BE2C (cell line): ENCODE results near the gene LY86.
"Not testable (repeated sequence)": the region's sequence is repeated elsewhere in the genome, so short reads cannot be mapped to it uniquely, and the experiment has no call there.

ENCODE experiments used
- DNase-seq: peaks from one replicate; pipeline ENCODE4 v3.0.0-alpha.2; 2020
- H3K27me3 ChIP-seq: fragments of 250-450 bp; sonication (Bioruptor Pico); 2 replicates; pipeline ENCODE4 v1.5.1; 2020; ENCODE audit warnings: mild to moderate bottlenecking
- H3K36me3 ChIP-seq: fragments of 250-450 bp; sonication (Bioruptor Pico); 2 replicates; pipeline ENCODE4 v1.5.1; 2020; ENCODE audit warnings: mild to moderate bottlenecking
- H3K4me1 ChIP-seq: fragments of 250-450 bp; sonication (Bioruptor Pico); 2 replicates; pipeline ENCODE4 v1.5.1; 2020
- H3K4me3 ChIP-seq: 2 replicates; pipeline ENCODE4 v1.5.1; 2011; ENCODE audit warnings: low read depth, low read length
- H3K9me3 ChIP-seq: fragments of 250-450 bp; sonication (Bioruptor Pico); 2 replicates; pipeline ENCODE4 v1.5.1; 2020
- TF ChIP-seq, protein P1 (sequence below): IDR thresholded peaks from 2 replicates; pipeline ENCODE4 v1.5.1; 2012; ENCODE audit warnings: mild to moderate bottlenecking, low read depth, low read length

The LY86 gene

DNA sequence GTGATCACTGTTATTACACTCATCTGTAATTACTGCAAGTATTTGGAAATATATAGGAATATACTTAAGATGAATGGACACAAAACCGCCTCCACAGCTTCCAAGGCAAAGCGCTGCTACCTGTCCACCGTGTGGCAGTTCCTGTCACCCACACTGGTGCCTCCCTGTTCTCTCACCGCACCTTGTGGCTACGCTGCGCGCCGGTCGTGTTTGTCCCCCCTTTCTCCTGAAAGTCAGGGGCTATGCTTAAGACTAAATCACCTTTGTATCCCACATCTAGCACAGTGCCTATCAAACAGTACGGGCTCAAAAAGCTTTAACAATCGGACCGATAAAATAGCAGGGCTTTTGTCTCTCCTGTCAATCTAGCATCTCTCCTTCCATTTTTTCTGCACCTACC, 23.0 kb downstream of the LY86 start:
- Histone ChIP-seq H3K9me3 (no peaks in the 10 kb centered on the region), H3K27me3 (no peaks in the 10 kb centered on the region), H3K4me3 (no peak overlapping the region), H3K36me3 (no peaks in the 10 kb centered on the region), H3K4me1 (no peaks in the 10 kb centered on the region)
- TF ChIP-seq, protein P1, sequence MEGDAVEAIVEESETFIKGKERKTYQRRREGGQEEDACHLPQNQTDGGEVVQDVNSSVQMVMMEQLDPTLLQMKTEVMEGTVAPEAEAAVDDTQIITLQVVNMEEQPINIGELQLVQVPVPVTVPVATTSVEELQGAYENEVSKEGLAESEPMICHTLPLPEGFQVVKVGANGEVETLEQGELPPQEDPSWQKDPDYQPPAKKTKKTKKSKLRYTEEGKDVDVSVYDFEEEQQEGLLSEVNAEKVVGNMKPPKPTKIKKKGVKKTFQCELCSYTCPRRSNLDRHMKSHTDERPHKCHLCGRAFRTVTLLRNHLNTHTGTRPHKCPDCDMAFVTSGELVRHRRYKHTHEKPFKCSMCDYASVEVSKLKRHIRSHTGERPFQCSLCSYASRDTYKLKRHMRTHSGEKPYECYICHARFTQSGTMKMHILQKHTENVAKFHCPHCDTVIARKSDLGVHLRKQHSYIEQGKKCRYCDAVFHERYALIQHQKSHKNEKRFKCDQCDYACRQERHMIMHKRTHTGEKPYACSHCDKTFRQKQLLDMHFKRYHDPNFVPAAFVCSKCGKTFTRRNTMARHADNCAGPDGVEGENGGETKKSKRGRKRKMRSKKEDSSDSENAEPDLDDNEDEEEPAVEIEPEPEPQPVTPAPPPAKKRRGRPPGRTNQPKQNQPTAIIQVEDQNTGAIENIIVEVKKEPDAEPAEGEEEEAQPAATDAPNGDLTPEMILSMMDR = no peak
- DNase-seq = no peak

DNA sequence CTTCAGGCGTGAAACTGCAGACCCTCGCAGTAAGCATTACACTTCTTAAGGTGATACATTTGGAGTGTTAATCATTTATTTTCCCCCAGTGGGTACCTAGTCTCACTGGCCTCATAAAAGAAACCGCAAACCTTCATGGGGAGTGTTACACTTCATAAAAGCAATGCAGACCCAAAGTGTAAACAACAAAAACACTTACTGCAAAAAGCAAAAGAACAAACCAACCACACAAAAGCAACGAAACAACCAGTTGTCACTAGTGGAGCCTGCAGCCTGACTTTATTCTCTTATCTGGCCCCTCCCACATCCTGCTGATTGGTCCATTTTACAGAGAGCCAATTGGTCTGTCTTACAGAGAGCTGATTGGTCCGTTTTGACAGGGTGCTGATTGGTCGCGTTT, 23.8 kb downstream of the LY86 start:
- no peaks in the 10 kb centered on the region for H3K9me3 ChIP-seq
- no peaks in the 10 kb centered on the region for H3K36me3 ChIP-seq
- no peaks in the 10 kb centered on the region for H3K27me3 ChIP-seq
- no peak overlapping the region for H3K4me3 ChIP-seq
- no peaks in the 10 kb centered on the region for H3K4me1 ChIP-seq
- no peak for DNase-seq
- TF ChIP-seq, protein P1 = no peak

DNA sequence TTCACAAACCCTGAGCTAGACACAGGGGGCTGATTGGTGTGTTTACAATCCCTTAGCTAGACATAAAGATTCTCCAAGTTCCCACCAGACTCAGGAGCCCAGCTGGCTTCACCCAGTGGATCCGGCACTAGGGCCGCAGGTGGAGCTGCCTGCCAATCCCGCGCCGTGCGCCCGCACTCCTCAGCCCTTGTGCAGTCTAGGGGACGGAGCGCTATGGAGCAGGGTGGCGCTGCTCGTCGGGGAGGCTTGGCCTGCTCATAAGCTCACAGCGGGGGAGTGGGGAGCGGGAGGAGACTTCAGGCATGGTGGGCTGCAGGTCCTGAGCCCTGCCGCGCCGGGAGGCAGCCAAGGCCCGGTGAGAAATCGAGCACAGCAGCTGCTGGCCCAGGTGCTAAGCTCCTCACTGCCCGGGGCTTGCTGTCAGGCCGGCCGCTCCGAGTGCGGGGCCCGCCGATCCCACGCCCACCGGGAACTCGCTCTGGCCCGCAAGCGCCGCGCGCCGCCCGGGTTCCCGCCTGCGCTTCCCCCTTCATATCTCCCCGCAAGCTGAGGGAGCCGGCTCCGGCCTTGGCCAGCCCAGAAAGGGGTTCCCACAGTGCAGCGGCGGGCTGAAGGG, 24.7 kb downstream of the LY86 start:
- not testable (repeated sequence) for H3K9me3 ChIP-seq, H3K36me3 ChIP-seq, DNase-seq, H3K4me1 ChIP-seq, H3K4me3 ChIP-seq, H3K27me3 ChIP-seq

DNA sequence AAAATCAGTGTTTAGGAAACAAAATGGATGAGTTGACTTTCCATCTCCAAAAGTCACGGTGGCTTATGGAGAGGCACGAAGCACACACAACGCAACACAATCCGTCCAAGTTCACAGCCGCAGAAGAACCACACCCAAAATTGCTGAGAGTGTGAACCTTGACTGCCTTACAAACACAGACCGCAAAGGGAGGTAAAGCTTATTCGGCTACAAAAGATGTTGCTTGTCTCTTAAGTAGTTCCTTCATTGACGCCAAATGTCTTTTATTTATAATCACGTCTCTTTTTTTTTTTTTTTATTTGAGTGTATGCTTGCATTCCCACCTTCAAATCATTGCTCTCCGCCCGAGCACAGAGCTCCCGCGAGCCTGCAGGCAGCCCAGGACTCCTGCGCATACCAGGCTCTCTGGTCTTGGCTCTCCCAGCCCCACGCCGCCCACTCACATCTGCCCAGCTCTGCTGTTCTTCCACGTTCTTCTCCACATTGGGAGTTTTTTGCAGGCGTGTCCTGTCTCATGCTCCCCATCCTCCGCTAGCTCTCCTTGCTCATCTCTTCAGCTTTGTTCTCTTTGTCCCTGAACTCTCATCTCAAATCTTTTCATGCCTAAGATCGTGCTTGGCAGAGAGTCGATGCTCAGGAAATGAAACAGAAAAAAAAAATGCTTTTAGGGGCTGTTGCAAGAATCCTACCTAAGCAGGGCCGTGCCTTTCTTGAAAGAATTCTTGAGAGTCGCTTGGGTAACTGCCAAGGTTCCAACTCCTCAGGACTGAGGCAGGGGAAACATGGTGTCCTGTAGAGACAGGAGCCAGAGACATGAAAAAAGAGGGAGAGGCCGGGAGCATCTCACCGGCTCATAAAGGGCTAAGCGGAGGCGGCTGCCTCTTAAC, 25.8 kb downstream of the LY86 start:
- no peaks in the 10 kb centered on the region for H3K27me3 ChIP-seq
- H3K4me1 ChIP-seq = peaks cover 2% of the 10 kb centered on the region; the same call in 1 of the 2 replicates

DNA sequence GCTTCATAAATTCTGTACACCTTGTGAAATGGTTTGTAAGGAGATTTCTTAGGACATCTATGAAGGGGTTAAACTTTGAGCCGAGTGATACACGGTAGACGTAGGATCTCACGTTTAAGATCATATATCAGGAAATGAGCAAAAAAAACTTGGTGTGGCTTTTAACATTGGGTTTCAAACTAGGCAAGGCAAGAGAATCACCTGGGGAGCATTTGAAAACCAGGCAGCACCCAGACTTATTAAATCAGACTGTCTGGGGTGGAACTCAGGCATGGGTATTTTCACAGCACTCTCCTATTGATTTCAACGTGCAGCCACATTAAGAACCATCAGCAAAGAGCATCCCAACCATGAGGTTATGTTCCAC, 26.4 kb downstream of the LY86 start:
- Histone ChIP-seq H3K36me3 (no peaks in the 10 kb centered on the region), H3K4me3 (no peak overlapping the region), H3K27me3 (no peaks in the 10 kb centered on the region), H3K9me3 (no peaks in the 10 kb centered on the region), H3K4me1 (peaks cover 4% of the 10 kb centered on the region; the same call in 1 of the 2 replicates)
- no peak for DNase-seq
- TF ChIP-seq, protein P1 = no peak

More for the DNA sequence above, 25.8 kb downstream of the LY86 start:
- no peak overlapping the region for H3K4me3 ChIP-seq
- no peaks in the 10 kb centered on the region for H3K9me3 ChIP-seq
- H3K36me3 ChIP-seq = no peaks in the 10 kb centered on the region
- no peak for DNase-seq
- TF ChIP-seq, protein P1 = no peak

DNA sequence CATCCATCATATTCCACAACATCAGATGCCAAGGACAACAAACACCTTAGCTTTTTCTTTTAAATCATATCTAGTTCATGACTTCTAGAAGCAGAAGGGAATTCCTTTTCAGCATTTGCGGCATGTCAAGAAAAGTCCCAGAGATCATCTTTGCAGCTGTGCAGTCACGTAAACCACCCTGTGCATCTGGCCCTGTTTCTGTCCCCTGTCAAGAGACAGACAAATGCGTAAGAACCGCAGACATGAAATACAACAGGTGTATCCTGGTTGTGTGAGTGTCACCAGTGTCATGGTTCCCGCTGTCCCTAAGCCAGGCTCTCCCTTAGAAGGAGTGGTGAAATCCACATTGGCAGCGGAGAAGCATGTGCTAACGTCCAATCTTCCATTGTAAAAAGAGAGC, 28.1 kb downstream of the LY86 start:
- H3K4me1 ChIP-seq = peaks cover 4% of the 10 kb centered on the region; the same call in 1 of the 2 replicates
- TF ChIP-seq, protein P1 = no peak
- no peaks in the 10 kb centered on the region for H3K27me3 ChIP-seq
- no peaks in the 10 kb centered on the region for H3K36me3 ChIP-seq
- no peak for DNase-seq
- no peak overlapping the region for H3K4me3 ChIP-seq
- H3K9me3 ChIP-seq = no peaks in the 10 kb centered on the region
